Activated effector memory CD4-positive, alpha-beta T cell treated with Interleukin-2 at 50 U/mL for 16 hours (primary cell): ENCODE data around the gene RSPRY1.

Source experiments
- DNase-seq: peaks from one replicate; pipeline ENCODE4 v3.0.0-alpha.2; 2020

The RSPRY1 gene

GRCh38 chr16:57152096-57153093, 33.7 kb upstream of the RSPRY1 start:
- DNase-seq = no peak

GRCh38 chr16:57153841-57154240, 32.3 kb upstream of the RSPRY1 start:
- DNase-seq = no peak

- no peak for DNase-seq
Measured at GRCh38 chr16:57155702-57156350, 30.3 kb upstream of the RSPRY1 start.

GRCh38 chr16:57156351-57156703, 29.8 kb upstream of the RSPRY1 start:
- DNase-seq = no peak

GRCh38 chr16:57157533-57157932, 28.6 kb upstream of the RSPRY1 start:
- DNase-seq = no peak

- no peak for DNase-seq
Measured at GRCh38 chr16:57159447-57159846, 26.7 kb upstream of the RSPRY1 start.

GRCh38 chr16:57163842-57164241, 22.3 kb upstream of the RSPRY1 start:
- DNase-seq = no peak

GRCh38 chr16:57165483-57165882, 20.6 kb upstream of the RSPRY1 start:
- DNase-seq = no peak

GRCh38 chr16:57165938-57166337, 20.2 kb upstream of the RSPRY1 start:
- DNase-seq = no peak

- no peak for DNase-seq
Measured at GRCh38 chr16:57166451-57166850, 19.7 kb upstream of the RSPRY1 start.

- no peak for DNase-seq
Measured at GRCh38 chr16:57166951-57167350, 19.2 kb upstream of the RSPRY1 start.

GRCh38 chr16:57167538-57167937, 18.6 kb upstream of the RSPRY1 start:
- DNase-seq = no peak

- no peak for DNase-seq
Measured at GRCh38 chr16:57167953-57168352, 18.2 kb upstream of the RSPRY1 start.

- no peak for DNase-seq
Measured at GRCh38 chr16:57169327-57169726, 16.8 kb upstream of the RSPRY1 start.

- DNase-seq = no peak
Measured at GRCh38 chr16:57172721-57173290, 13.3 kb upstream of the RSPRY1 start.

- DNase-seq = no peak
Measured at GRCh38 chr16:57175896-57176295, 10.2 kb upstream of the RSPRY1 start.

GRCh38 chr16:57178196-57178595, 7.9 kb upstream of the RSPRY1 start:
- no peak for DNase-seq

- DNase-seq = no peak
Measured at GRCh38 chr16:57178793-57179212, 7.3 kb upstream of the RSPRY1 start.

GRCh38 chr16:57179215-57179828, 6.8 kb upstream of the RSPRY1 start:
- DNase-seq = no peak

- no peak for DNase-seq
Measured at GRCh38 chr16:57184113-57184512, 2.0 kb upstream of the RSPRY1 start.

GRCh38 chr16:57184887-57185445, 1.2 kb upstream of the RSPRY1 start:
- no peak for DNase-seq

- DNase-seq = no peak
Measured at GRCh38 chr16:57185446-57185944, 634 bp upstream of the RSPRY1 start.
